K562 (cell line): ENCODE results near the gene FLOT2. TPM values are rescaled to one million over a fixed set of nuclear protein-coding genes. Genes with fewer than 3 reads are reported as not detected.

ENCODE experiments used
- ATAC-seq: fragments of 200-7000 bp; cut with Tn5 transposase; 3 replicates; pipeline ENCODE4 v1.9.1; 2020; ENCODE audit warnings: moderate library complexity
- BruUV-seq: library from RNA; stranded (reverse); fragments of 400-500 nt; replicated peaks from 2 replicates; lab custom pipeline; 2021; lab: Mats Ljungman, UMichigan
- CTCF ChIA-PET: fragments of 300-600 bp; formaldehyde crosslinking; extraction: SDS; loops from one replicate; lab custom pipeline; 2021; ENCODE audit warnings: low intra/inter-chr PET ratio; lab: Yijun Ruan, JAX
- POLR2A ChIA-PET: fragments of 300-600, 350-650 bp; sonication (Branson Sonifier 250); formaldehyde crosslinking; extraction: SDS; loops from one replicate; lab custom pipeline; 2021; ENCODE audit warnings: antibody characterized with exemption, inconsistent platforms; lab: Yijun Ruan, JAX
- DNase-seq, 4 experiments: peaks; one replicate each; pipeline versions ENCODE4 v3.0.0 to v3.0.0-alpha.2; 2011 to 2018; ENCODE audit warnings: low spot score in 3 of 4, mixed read lengths in 3 of 4; ENCODE audit errors: extremely low read depth in 1 of 4
- FAIRE-seq: peaks from 2 replicates; lab custom pipeline; 2011; peaks lifted over from hg19 to GRCh38; lab: Jason Lieb, UNC
- H2AFZ ChIP-seq: 2 replicates; pipeline ENCODE4 v1.6.0; 2011; ENCODE audit warnings: low read depth, low read length, control low read depth, inconsistent platforms
- H3K27ac ChIP-seq: fragments of 200-600 bp; 3 replicates; pipeline ENCODE4 v1.8.0; 2011; ENCODE audit warnings: low read depth, mild to moderate bottlenecking, control low read depth, inconsistent platforms, low read length, moderate library complexity, mixed read lengths; ENCODE audit errors: extremely low read depth
- H3K27me3 ChIP-seq, 2 experiments: fragments of 300-600 bp in 1 of 2; 2 replicates in 1 of 2; 3 replicates in 1 of 2; pipeline versions ENCODE4 v1.6.0 to v1.8.0; 2011; ENCODE audit warnings: inconsistent platforms in 2 of 2, low read length in 2 of 2, mild to moderate bottlenecking in 1 of 2, mixed read lengths in 1 of 2, moderate library complexity in 1 of 2; ENCODE audit not compliant: control insufficient read depth in 2 of 2, insufficient read depth in 2 of 2
- H3K36me3 ChIP-seq: fragments of 300-600 bp; 3 replicates; pipeline ENCODE4 v1.8.0; 2011; ENCODE audit warnings: mild to moderate bottlenecking, low read length, inconsistent platforms; ENCODE audit not compliant: control insufficient read depth, insufficient read depth
- H3K4me1 ChIP-seq, 2 experiments: fragments of 200-600 bp in 1 of 2; replicated peaks in 1 of 2; 2 replicates in 1 of 2; 3 replicates in 1 of 2; pipeline versions ENCODE4 v1.5.1 to v1.8.0; 2011; ENCODE audit warnings: inconsistent platforms in 2 of 2, low read length in 2 of 2, mild to moderate bottlenecking in 1 of 2, mixed read lengths in 1 of 2, moderate library complexity in 1 of 2; ENCODE audit not compliant: control insufficient read depth in 2 of 2, insufficient read depth in 2 of 2
- H3K4me2 ChIP-seq: 2 replicates; pipeline ENCODE4 v1.6.1; 2011; ENCODE audit warnings: low read length, control low read depth, inconsistent platforms, mixed read lengths; ENCODE audit not compliant: insufficient read depth
- H3K4me3 ChIP-seq: fragments of 200-600 bp; sonication (generic), shearing (Covaris generic); 2 replicates; pipeline ENCODE4 v1.5.1; 2016; ENCODE audit warnings: control low read depth, inconsistent platforms
- H3K79me2 ChIP-seq: fragments of 200-600 bp; 3 replicates; pipeline ENCODE4 v1.8.0; 2011; ENCODE audit warnings: low read length, inconsistent platforms; ENCODE audit not compliant: control insufficient read depth, insufficient read depth
- H3K9ac ChIP-seq, 2 experiments: 2 replicates each; pipeline versions ENCODE4 v1.6.0 to v1.6.1; 2011; ENCODE audit warnings: low read depth in 2 of 2, low read length in 2 of 2, control low read depth in 1 of 2, inconsistent platforms in 1 of 2, mild to moderate bottlenecking in 1 of 2, mixed read lengths in 1 of 2; ENCODE audit not compliant: insufficient read depth in 1 of 2
- H3K9me1 ChIP-seq: one replicate; pipeline ENCODE4 v1.6.0; 2011; ENCODE audit warnings: inconsistent platforms, mild to moderate bottlenecking, low read length, moderate library complexity; ENCODE audit not compliant: control insufficient read depth, insufficient read depth
- H3K9me3 ChIP-seq: replicated peaks from 2 replicates; pipeline ENCODE4 v1.5.1; 2011; ENCODE audit warnings: low read depth, low read length, inconsistent platforms; ENCODE audit not compliant: control insufficient read depth, insufficient read depth
- H4K20me1 ChIP-seq: replicated peaks from 2 replicates; pipeline ENCODE4 v1.6.1; 2011; ENCODE audit warnings: low read length, inconsistent platforms, mixed read lengths; ENCODE audit not compliant: control insufficient read depth, insufficient read depth
- BMI1 ChIP-seq: fragments of 150-350 bp; IDR thresholded peaks from 2 replicates; pipeline ENCODE4 v1.6.1; 2014; ENCODE audit warnings: low read length
- JUND ChIP-seq, 2 experiments: IDR thresholded peaks; 2 replicates in 1 of 2; 3 replicates in 1 of 2; pipeline ENCODE4 v1.6.1; 2011; ENCODE audit warnings: borderline replicate concordance in 2 of 2, low read depth in 2 of 2, low read length in 2 of 2, improper control_type of control experiment in 1 of 2, missing biosample characterization in 1 of 2, missing genetic modification characterization in 1 of 2, missing genetic modification reagents in 1 of 2
- MEF2D ChIP-seq: conservative IDR thresholded peaks from 2 replicates; pipeline ENCODE4 v1.6.1; 2016; ENCODE audit warnings: low read depth, missing genetic modification characterization, missing compliant biosample characterization
- POLR2B ChIP-seq: fragments of 450-650 bp; IDR thresholded peaks from 2 replicates; pipeline ENCODE4 v1.6.1; 2018; ENCODE audit warnings: low read depth; ENCODE audit not compliant: partially characterized antibody
- STAG1 ChIP-seq: sonication (generic); formaldehyde crosslinking; IDR thresholded peaks from 2 replicates; pipeline ENCODE4 v1.5.0; 2020; ENCODE audit warnings: missing genetic modification reagents, borderline replicate concordance
- TEAD2 ChIP-seq: fragments of 450-650 bp; IDR thresholded peaks from 2 replicates; pipeline ENCODE4 v1.6.1; 2016; ENCODE audit warnings: missing genetic modification characterization, control low read depth, missing compliant biosample characterization
- U2AF2 ChIP-seq: fragments of 200-400 bp; formaldehyde crosslinking; optimal IDR thresholded peaks from 2 replicates; pipeline ENCODE3; 2017; ENCODE audit warnings: low read depth, mild to moderate bottlenecking, low read length
- ZFX ChIP-seq: sonication (generic); formaldehyde crosslinking; IDR thresholded peaks from 2 replicates; pipeline ENCODE4 v1.8.0; 2022; ENCODE audit warnings: mild to moderate bottlenecking, missing genetic modification reagents, moderate library complexity
- ZNF318 ChIP-seq, 2 experiments: fragments of 450-650 bp; IDR thresholded peaks; 2 replicates each; pipeline ENCODE4 v1.6.1; 2016; ENCODE audit warnings: mild to moderate bottlenecking in 2 of 2, borderline replicate concordance in 1 of 2, low read depth in 1 of 2, moderate library complexity in 1 of 2
- ZNF511 ChIP-seq: sonication (generic); formaldehyde crosslinking; IDR thresholded peaks from 2 replicates; pipeline ENCODE4 v1.8.0; 2022; ENCODE audit warnings: mild to moderate bottlenecking, missing genetic modification reagents
- ZNF551 ChIP-seq: fragments of 250-450 bp; sonication (Bioruptor Pico); IDR thresholded peaks from 2 replicates; pipeline ENCODE4 v1.5.0; 2021; ENCODE audit warnings: mild to moderate bottlenecking, moderate library complexity
- ZNF584 ChIP-seq: fragments of 200-800 bp; sonication (Bioruptor generic); IDR thresholded peaks from 2 replicates; pipeline ENCODE4 v1.6.1; 2016; ENCODE audit warnings: low read depth, mild to moderate bottlenecking, missing genetic modification characterization, missing compliant biosample characterization
- ZNF586 ChIP-seq: fragments of 450-650 bp; formaldehyde crosslinking; conservative IDR thresholded peaks from 2 replicates; pipeline ENCODE4 v1.4.0; 2020; ENCODE audit warnings: mild to moderate bottlenecking, moderate library complexity
- ZNF75A ChIP-seq: fragments of 450-650 bp; formaldehyde crosslinking; IDR thresholded peaks from 2 replicates; pipeline ENCODE4 v1.4.0; 2020; ENCODE audit warnings: mild to moderate bottlenecking
- WGBS: fragments of 100-300 bp; shearing (Covaris generic); methylation state at CpG from one replicate; pipeline ENCODE4 v1.1.6; 2016; ENCODE audit warnings: low coverage, mixed read lengths; ENCODE audit not compliant: insufficient coverage; ENCODE audit errors: missing lambda C conversion rate; 5-methylcytosine and 5-hydroxymethylcytosine counted together
- in situ Hi-C: fragments of 300-500 bp; cut with MboI; formaldehyde crosslinking; loops from 4 replicates; pipeline ENCODE4 v1.15.0; 2018; ENCODE audit warnings: inconsistent platforms, mixed read lengths
- intact Hi-C: fragments of 100-400 bp; cut with micrococcal nuclease; formaldehyde crosslinking; loops from 2 replicates; pipeline ENCODE4 v1.14.2; 2022
- polyA plus RNA-seq, 8 experiments: library from polyadenylated mRNA; depleted of rRNA in 4 of 8; stranded (reverse) in 5 of 8; unstranded in 3 of 8; fragments of >200 nt; fragmentation: Nextera tagmentation in 2 of 8; fragmentation: Illumina TruSeq in 1 of 8; extraction: Ambion mirVana in 2 of 8; extraction: Trizol in 1 of 8; gene quantifications; 2 replicates each; pipeline versions ENCODE4 v1.2.1 to v1.2.3, GENCODE V29; 2011 to 2014; ENCODE audit warnings: inconsistent platforms in 1 of 8, missing spikeins in 1 of 8
- total RNA-seq, 7 experiments: library from RNA; depleted of rRNA in 6 of 7; stranded (reverse); fragments of >200 nt in 6 of 7; fragmentation: Illumina TruSeq in 2 of 7; extraction: Trizol in 2 of 7; gene quantifications; 2 replicates each; pipeline versions ENCODE4 v1.2.1 to v1.2.3, GENCODE V29; 2011 to 2021; ENCODE audit warnings: low replicate concordance in 1 of 7

Gene FLOT2
- total and polyA plus RNA-seq, 9 of the 15 experiments (the other 6 are each of a cell fraction or from before 2014, with no cell fraction given), result 17.5 to 138 (median 41.7) TPM

GRCh38 chr17:28926786-28927185, 29.3 kb upstream of the FLOT2 start:
- no TSS peak for BruUV-seq
- in situ Hi-C loops, result no loop called here
- H3K9me1 ChIP-seq, result no peaks in the 10 kb centered on the region
- FAIRE-seq (no peak), ATAC-seq (peak; percentile 68), DNase-seq (peak in 1 of 4 experiments; percentile 35)
- H3K27ac ChIP-seq, result peak overlapping the region; percentile 41; the same call in 2 of the 3 replicates
- ChIA-PET CTCF (no interaction called here), POLR2A (interaction anchor here (0.6 to 2.6 kb wide), 12 partner anchors 9 to 202 kb away, joined by 3 to 25 read pairs (median 4); partner anchors contain the start of gene FLOT2)
- peaks cover 63% of the 10 kb centered on the region for H3K36me3 ChIP-seq
- peak overlapping the region; percentile 8 to 37; a peak in 1 of 4 replicates for H3K9ac ChIP-seq
- H3K4me2 ChIP-seq, result peak overlapping the region; percentile 2; the same call in 1 of the 2 replicates
- WGBS, result 37% methylated on average over 4 of the region's 4 CpGs
- no peak overlapping the region for H3K4me3 ChIP-seq
- H3K27me3 ChIP-seq, result no peaks in the 10 kb centered on the region
- H2AFZ ChIP-seq, result no peak overlapping the region
- H4K20me1 ChIP-seq, result peaks cover 14% of the 10 kb centered on the region; the same call in 1 of the 2 replicates
- H3K4me1 ChIP-seq, result peaks cover 6 to 45% of the 10 kb centered on the region in 2 experiments
- H3K9me3 ChIP-seq, result no peaks in the 10 kb centered on the region
- peaks cover 52% of the 10 kb centered on the region for H3K79me2 ChIP-seq
- intact Hi-C loops, result loop anchor here (5.0 kb wide), 1 partner anchor 329 kb away; the partner anchor contains the start of gene SPAG5
- TF ChIP-seq ZFX (CRISPR knock-in tag) (no peak), ZNF586 (CRISPR knock-in tag) (no peak), BMI1 (no peak), ZNF584 (CRISPR knock-in tag) (0 out of 2 replicates have a peak, but pooled peaks have one; percentile 15), STAG1 (CRISPR knock-in tag) (no peak), JUND (IDR thresholded peaks at IDR 0.05; ENCODE audit: borderline replicate concordance, low read depth, low read length) (no peak), JUND (tag; IDR thresholded peaks at IDR 0.05; ENCODE audit: borderline replicate concordance, low read depth, low read length) (no peak), POLR2B (no peak), MEF2D (tag) (no peak), TEAD2 (tag) (no peak), ZNF75A (CRISPR knock-in tag) (no peak), U2AF2 (no peak), ZNF318 (IDR thresholded peaks at IDR 0.05; ENCODE audit: borderline replicate concordance in 1 of 2, low read depth in 1 of 2) (no peak), ZNF551 (no peak), ZNF511 (no peak)
